HG02938 (cell line): ENCODE measurements around the gene DNMT3B.
"Not testable (repeated sequence)": the region's sequence is repeated elsewhere in the genome, so short reads cannot be mapped to it uniquely, and the experiment has no call there.

ENCODE experiments used
- ATAC-seq: cut with Tn5 transposase; IDR thresholded peaks from one replicate; pipeline ENCODE4 v1.9.1; 2021; ENCODE audit warnings: mild to moderate bottlenecking, moderate library complexity; ENCODE audit not compliant: unreplicated experiment

The DNMT3B gene

GRCh38 chr20:32789896-32790750 lies 27.9 kb downstream of the DNMT3B start:
- ATAC-seq = no peak

GRCh38 chr20:32790751-32791057 lies 28.5 kb downstream of the DNMT3B start:
- ATAC-seq = no peak

- no peak for ATAC-seq
These were observed 30.1 kb downstream of the DNMT3B start for GRCh38 chr20:32792316-32792715.

GRCh38 chr20:32792731-32793458 lies 30.7 kb downstream of the DNMT3B start:
- ATAC-seq = no peak

- ATAC-seq = no peak
These were observed 34.3 kb downstream of the DNMT3B start for GRCh38 chr20:32796383-32796948.

- no peak for ATAC-seq
These were observed 34.8 kb downstream of the DNMT3B start for GRCh38 chr20:32796981-32797451.

- ATAC-seq = not testable (repeated sequence)
These were observed 35.4 kb downstream of the DNMT3B start for GRCh38 chr20:32797571-32797970.

GRCh38 chr20:32798046-32798981 lies 36.1 kb downstream of the DNMT3B start:
- no peak for ATAC-seq

- ATAC-seq = no peak
These were observed 40.9 kb downstream of the DNMT3B start for GRCh38 chr20:32803092-32803491.

GRCh38 chr20:32804022-32804715 lies 42.0 kb downstream of the DNMT3B start:
- no peak for ATAC-seq

- ATAC-seq = no peak
These were observed 42.6 kb downstream of the DNMT3B start for GRCh38 chr20:32804817-32805216.

- no peak for ATAC-seq
These were observed 43.5 kb downstream of the DNMT3B start for GRCh38 chr20:32805721-32806120.

- no peak for ATAC-seq
These were observed 44.2 kb downstream of the DNMT3B start for GRCh38 chr20:32806356-32806755.

GRCh38 chr20:32807706-32808105 lies 45.5 kb downstream of the DNMT3B start:
- ATAC-seq = no peak

- ATAC-seq = no peak
These were observed 46.3 kb downstream of the DNMT3B start for GRCh38 chr20:32808438-32808837.

- no peak for ATAC-seq
These were observed 47.7 kb downstream of the DNMT3B start for GRCh38 chr20:32809907-32810306.

GRCh38 chr20:32810941-32811340 lies 48.8 kb downstream of the DNMT3B start:
- ATAC-seq = no peak

GRCh38 chr20:32811886-32812285 lies 49.7 kb downstream of the DNMT3B start:
- no peak for ATAC-seq

GRCh38 chr20:32819992-32820697 lies 58.0 kb downstream of the DNMT3B start:
- ATAC-seq = peak; percentile 48
